Loucy (cell line): Measurements from ENCODE around the gene CRLF3.

Source experiments
- H2AFZ ChIP-seq: fragments of 200-600 bp; sonication (generic); 2 replicates; pipeline ENCODE4 v1.6.0; 2016; ENCODE audit warnings: antibody characterized with exemption, mild to moderate bottlenecking, low read length, moderate library complexity
- H3F3A ChIP-seq: fragments of 200-600 bp; 2 replicates; pipeline ENCODE4 v1.6.0; 2016; ENCODE audit warnings: antibody characterized with exemption, low read depth, mild to moderate bottlenecking
- H3K27me3 ChIP-seq: fragments of 200-600 bp; sonication (generic); 2 replicates; pipeline ENCODE4 v1.6.1; 2014; ENCODE audit warnings: low read length, mild to moderate bottlenecking; ENCODE audit not compliant: insufficient read depth, poor library complexity, severe bottlenecking
- H3K36me3 ChIP-seq: fragments of 200-600 bp; sonication (generic); 2 replicates; pipeline ENCODE4 v1.6.1; 2016; ENCODE audit warnings: low read length; ENCODE audit not compliant: insufficient read depth
- H3K4me1 ChIP-seq: fragments of 200-600 bp; sonication (generic); 2 replicates; pipeline ENCODE4 v1.5.1; 2014; ENCODE audit warnings: low read length, mild to moderate bottlenecking; ENCODE audit not compliant: insufficient read depth, poor library complexity, severe bottlenecking
- H3K4me2 ChIP-seq: fragments of 200-600 bp; sonication (generic); 2 replicates; pipeline ENCODE4 v1.6.0; 2014; ENCODE audit warnings: antibody characterized with exemption, low read length, low read depth, mild to moderate bottlenecking; ENCODE audit not compliant: poor library complexity, severe bottlenecking
- H3K4me3 ChIP-seq: fragments of 200-600 bp; sonication (generic); 2 replicates; pipeline ENCODE4 v1.5.1; 2014; ENCODE audit warnings: low read length, mild to moderate bottlenecking, mixed read lengths; ENCODE audit not compliant: poor library complexity, severe bottlenecking
- H3K79me2 ChIP-seq: fragments of 200-600 bp; sonication (generic); 2 replicates; pipeline ENCODE4 v1.6.1; 2014; ENCODE audit warnings: low read length; ENCODE audit not compliant: insufficient read depth
- H3K9ac ChIP-seq: fragments of 200-600 bp; sonication (generic); 2 replicates; pipeline ENCODE4 v1.6.0; 2014; ENCODE audit warnings: mild to moderate bottlenecking, low read depth, low read length, moderate library complexity; ENCODE audit not compliant: poor library complexity, severe bottlenecking
- H3K9me2 ChIP-seq: fragments of 200-600 bp; sonication (generic); replicated peaks from 2 replicates; pipeline ENCODE4 v1.6.1; 2016; ENCODE audit warnings: low read depth, low read length, mixed read lengths
- H3K9me3 ChIP-seq: fragments of 200-600 bp; sonication (generic); 2 replicates; pipeline ENCODE4 v1.6.1; 2014; ENCODE audit warnings: mild to moderate bottlenecking, antibody characterized with exemption, low read length, low read depth; ENCODE audit not compliant: insufficient read depth
- H4K20me1 ChIP-seq: fragments of 200-600 bp; sonication (generic); 2 replicates; pipeline ENCODE4 v1.6.0; 2014; ENCODE audit warnings: antibody characterized with exemption, low read length, mild to moderate bottlenecking; ENCODE audit not compliant: insufficient read depth, poor library complexity, severe bottlenecking
- EZH2phosphoT487 ChIP-seq: fragments of 200-600 bp; IDR thresholded peaks from 2 replicates; pipeline ENCODE4 v1.6.1; 2018; ENCODE audit warnings: antibody characterized with exemption, mild to moderate bottlenecking, moderate library complexity, borderline replicate concordance
- TF ChIP-seq, protein P1 (sequence below): fragments of 200-600 bp; sonication (generic); conservative IDR thresholded peaks from 2 replicates; pipeline ENCODE4 v1.5.1; 2014; ENCODE audit warnings: mild to moderate bottlenecking, antibody characterized with exemption, low read length

The CRLF3 gene

DNA sequence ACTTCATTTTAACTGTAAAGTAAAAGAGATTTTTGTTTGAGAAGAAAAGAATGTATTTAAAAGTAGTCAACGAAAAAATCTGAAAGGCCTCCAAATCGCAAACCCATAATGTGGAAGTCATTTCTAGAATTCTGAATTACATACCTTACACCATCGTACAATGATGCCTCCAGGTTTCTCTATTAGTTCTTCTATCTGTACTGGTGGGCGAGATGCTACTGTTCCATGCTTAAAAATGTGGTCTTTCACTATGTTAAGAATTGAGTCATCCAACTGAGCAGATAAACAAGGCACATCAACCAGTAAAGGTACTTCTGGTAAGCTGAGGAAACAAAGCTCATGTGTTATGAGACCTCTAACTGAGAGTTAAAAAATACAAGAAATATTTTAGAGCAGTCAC lies 28.5 kb downstream of the CRLF3 start:
- no peaks in the 10 kb centered on the region for H3K9me3 ChIP-seq
- H3K36me3 ChIP-seq = peaks cover 66% of the 10 kb centered on the region
- no peaks in the 10 kb centered on the region for H3K4me1 ChIP-seq
- no peak overlapping the region for H3K4me2 ChIP-seq
- no peaks in the 10 kb centered on the region; the same call in 1 of the 2 replicates for H3F3A ChIP-seq
- TF ChIP-seq, protein P1, sequence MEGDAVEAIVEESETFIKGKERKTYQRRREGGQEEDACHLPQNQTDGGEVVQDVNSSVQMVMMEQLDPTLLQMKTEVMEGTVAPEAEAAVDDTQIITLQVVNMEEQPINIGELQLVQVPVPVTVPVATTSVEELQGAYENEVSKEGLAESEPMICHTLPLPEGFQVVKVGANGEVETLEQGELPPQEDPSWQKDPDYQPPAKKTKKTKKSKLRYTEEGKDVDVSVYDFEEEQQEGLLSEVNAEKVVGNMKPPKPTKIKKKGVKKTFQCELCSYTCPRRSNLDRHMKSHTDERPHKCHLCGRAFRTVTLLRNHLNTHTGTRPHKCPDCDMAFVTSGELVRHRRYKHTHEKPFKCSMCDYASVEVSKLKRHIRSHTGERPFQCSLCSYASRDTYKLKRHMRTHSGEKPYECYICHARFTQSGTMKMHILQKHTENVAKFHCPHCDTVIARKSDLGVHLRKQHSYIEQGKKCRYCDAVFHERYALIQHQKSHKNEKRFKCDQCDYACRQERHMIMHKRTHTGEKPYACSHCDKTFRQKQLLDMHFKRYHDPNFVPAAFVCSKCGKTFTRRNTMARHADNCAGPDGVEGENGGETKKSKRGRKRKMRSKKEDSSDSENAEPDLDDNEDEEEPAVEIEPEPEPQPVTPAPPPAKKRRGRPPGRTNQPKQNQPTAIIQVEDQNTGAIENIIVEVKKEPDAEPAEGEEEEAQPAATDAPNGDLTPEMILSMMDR = no peak
- TF ChIP-seq EZH2phosphoT487 = no peak
- H3K79me2 ChIP-seq = no peaks in the 10 kb centered on the region
- H3K4me3 ChIP-seq = no peak overlapping the region
- H3K27me3 ChIP-seq = no peaks in the 10 kb centered on the region
- H3K9ac ChIP-seq = no peak overlapping the region
- H2AFZ ChIP-seq = no peak overlapping the region
- H4K20me1 ChIP-seq = no peaks in the 10 kb centered on the region
- no peaks in the 10 kb centered on the region for H3K9me2 ChIP-seq

DNA sequence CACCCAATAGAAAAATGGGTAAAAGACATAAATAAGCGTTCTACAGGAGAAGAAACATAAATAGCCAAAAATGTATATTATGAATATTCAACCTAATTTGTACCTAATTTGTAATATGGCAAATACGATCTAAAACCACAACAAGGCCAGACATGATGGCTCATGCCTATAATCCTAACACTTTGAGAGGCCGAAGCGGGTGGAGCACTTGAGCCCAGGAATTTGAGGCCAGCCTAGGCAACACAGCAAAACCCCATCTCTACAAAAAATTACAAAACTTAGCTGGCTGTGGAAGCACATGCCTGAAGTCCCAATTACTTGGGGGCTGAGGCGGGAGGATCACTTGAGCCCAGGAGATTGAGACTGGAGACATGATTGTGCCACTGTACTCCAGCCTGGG lies 30.1 kb downstream of the CRLF3 start:
- H3K36me3 ChIP-seq = peaks cover 63% of the 10 kb centered on the region
- H3F3A ChIP-seq = no peaks in the 10 kb centered on the region; the same call in 1 of the 2 replicates
- TF ChIP-seq EZH2phosphoT487 = no peak
- TF ChIP-seq, protein P1 = no peak

DNA sequence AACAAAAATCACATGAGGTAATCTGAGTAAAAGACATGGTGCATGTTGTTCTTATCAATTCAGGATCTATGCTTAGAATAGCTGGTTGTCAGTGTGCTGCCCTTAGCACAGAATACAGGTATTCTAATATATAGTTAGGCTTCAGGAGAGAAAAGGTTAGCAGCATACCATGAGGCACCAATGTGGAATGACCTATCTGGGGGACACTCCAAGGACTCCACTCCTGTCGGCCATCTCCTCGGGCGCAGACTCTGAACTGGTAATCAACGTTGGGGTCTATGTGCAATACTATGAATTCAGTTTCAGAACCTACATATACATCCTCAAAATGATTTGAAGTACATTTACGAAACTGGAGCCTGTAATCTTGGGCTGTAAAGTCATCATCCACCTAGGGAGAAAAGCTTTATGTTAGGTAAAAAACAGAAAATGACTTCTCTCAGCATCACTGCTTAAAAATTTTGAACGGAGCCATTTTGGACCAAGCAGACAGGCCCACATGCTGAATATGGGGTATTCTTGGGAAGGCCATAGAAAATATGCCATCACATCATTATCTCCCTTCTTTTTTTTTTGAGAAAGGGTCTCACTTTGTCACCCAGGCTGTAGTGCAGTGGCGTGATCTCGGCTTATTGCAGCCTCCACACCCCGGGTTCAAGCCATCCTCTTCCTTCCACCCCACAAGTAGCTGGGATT lies 31.1 kb downstream of the CRLF3 start:
- Histone ChIP-seq H2AFZ (no peak overlapping the region), H3K36me3 (peaks cover 64% of the 10 kb centered on the region), H3K9me3 (no peaks in the 10 kb centered on the region), H3K9ac (no peak overlapping the region), H3F3A (no peaks in the 10 kb centered on the region; the same call in 1 of the 2 replicates), H3K4me3 (no peak overlapping the region), H3K4me1 (no peaks in the 10 kb centered on the region), H3K27me3 (no peaks in the 10 kb centered on the region), H3K9me2 (no peaks in the 10 kb centered on the region), H4K20me1 (no peaks in the 10 kb centered on the region), H3K79me2 (no peaks in the 10 kb centered on the region), H3K4me2 (no peak overlapping the region)
- TF ChIP-seq EZH2phosphoT487 = no peak
- TF ChIP-seq, protein P1 = no peak

More for the DNA sequence above, 30.1 kb downstream of the CRLF3 start:
- H3K79me2 ChIP-seq = no peaks in the 10 kb centered on the region
- no peaks in the 10 kb centered on the region for H3K4me1 ChIP-seq
- H3K4me3 ChIP-seq = no peak overlapping the region
- H3K9ac ChIP-seq = no peak overlapping the region
- H4K20me1 ChIP-seq = no peaks in the 10 kb centered on the region
- no peaks in the 10 kb centered on the region for H3K9me2 ChIP-seq
- H3K27me3 ChIP-seq = no peaks in the 10 kb centered on the region
- no peak overlapping the region for H2AFZ ChIP-seq
- H3K4me2 ChIP-seq = no peak overlapping the region
- H3K9me3 ChIP-seq = no peaks in the 10 kb centered on the region
